WTC11 (cell line): ENCODE results near the gene SEZ6.

Experiments used
- FOXK1 ChIP-seq: sonication (generic); formaldehyde crosslinking; IDR thresholded peaks from 2 replicates; pipeline ENCODE4 v1.8.0; 2022; ENCODE audit warnings: mild to moderate bottlenecking, moderate library complexity, missing genetic modification reagents
- JUN ChIP-seq: sonication (generic); formaldehyde crosslinking; IDR thresholded peaks from 2 replicates; pipeline ENCODE4 v1.8.0; 2023; ENCODE audit warnings: mild to moderate bottlenecking, missing genetic modification reagents
- TF ChIP-seq, protein P1 (sequence below): fragments of 200-600 bp; IDR thresholded peaks from 2 replicates; pipeline ENCODE4 v1.8.0; 2022; ENCODE audit warnings: antibody characterized with exemption

DNA sequence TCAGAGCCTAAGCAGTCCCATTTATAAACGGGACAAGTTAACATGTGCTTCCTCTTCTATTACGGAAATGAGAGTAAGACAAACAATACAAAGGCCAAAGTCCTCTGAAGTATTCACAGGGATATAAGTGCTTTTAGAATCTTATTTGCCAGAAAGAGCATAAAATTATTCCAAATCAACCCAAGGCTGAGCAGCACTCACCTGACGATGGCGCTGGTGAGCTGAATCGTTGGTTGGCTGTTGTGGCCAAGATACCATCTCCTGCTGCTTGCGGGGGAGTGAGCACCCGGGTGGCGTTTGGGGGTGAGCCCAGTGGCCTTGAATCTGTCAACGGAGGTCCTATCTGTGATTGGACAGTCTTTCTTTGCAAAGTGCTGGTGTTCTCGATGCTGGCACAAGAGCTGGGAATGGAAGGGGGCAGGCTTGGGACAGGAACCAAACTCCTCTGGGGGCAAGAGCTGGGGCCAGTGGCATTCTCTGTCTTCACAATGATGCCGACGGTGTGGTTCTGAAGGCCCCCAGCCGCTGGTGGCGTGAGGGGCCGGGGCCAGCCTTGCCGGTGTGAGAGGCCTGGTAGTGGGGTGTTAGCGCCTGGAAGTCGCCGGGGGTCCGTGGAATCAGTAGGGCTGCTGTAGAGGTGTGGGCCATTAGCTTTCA is 93.4 kb downstream of the SEZ6 start:
- TF ChIP-seq FOXK1 (no peak), JUN (CRISPR knock-in tag) (no peak)
- TF ChIP-seq, protein P1, sequence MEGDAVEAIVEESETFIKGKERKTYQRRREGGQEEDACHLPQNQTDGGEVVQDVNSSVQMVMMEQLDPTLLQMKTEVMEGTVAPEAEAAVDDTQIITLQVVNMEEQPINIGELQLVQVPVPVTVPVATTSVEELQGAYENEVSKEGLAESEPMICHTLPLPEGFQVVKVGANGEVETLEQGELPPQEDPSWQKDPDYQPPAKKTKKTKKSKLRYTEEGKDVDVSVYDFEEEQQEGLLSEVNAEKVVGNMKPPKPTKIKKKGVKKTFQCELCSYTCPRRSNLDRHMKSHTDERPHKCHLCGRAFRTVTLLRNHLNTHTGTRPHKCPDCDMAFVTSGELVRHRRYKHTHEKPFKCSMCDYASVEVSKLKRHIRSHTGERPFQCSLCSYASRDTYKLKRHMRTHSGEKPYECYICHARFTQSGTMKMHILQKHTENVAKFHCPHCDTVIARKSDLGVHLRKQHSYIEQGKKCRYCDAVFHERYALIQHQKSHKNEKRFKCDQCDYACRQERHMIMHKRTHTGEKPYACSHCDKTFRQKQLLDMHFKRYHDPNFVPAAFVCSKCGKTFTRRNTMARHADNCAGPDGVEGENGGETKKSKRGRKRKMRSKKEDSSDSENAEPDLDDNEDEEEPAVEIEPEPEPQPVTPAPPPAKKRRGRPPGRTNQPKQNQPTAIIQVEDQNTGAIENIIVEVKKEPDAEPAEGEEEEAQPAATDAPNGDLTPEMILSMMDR, result peak; percentile 46; the same call in 1 of the 2 replicates
